GM12878 (cell line): Measurements from ENCODE around the gene BRF1. TPM values are rescaled to one million over a fixed set of nuclear protein-coding genes. Genes with fewer than 3 reads are reported as not detected.
A peak's percentile ranks its signal among the peaks of the same experiment; 100 is the strongest.

Experiments
- ATAC-seq: fragments of 200-7000 bp; cut with Tn5 transposase; 3 replicates; pipeline ENCODE4 v1.9.1; 2020; ENCODE audit warnings: mild to moderate bottlenecking, moderate library complexity
- BruUV-seq: library from RNA; stranded (reverse); fragments of 400-500 nt; replicated peaks from 2 replicates; lab custom pipeline; 2021; lab: Mats Ljungman, UMichigan
- CTCF ChIA-PET: fragments of 300-600 bp; sonication (Branson Sonifier 250); formaldehyde crosslinking; extraction: SDS; loops from one replicate; lab custom pipeline; 2021; ENCODE audit warnings: inconsistent platforms; lab: Yijun Ruan, JAX
- POLR2A ChIA-PET: fragments of 350-600 bp; formaldehyde crosslinking; extraction: SDS; loops from one replicate; lab custom pipeline; 2021; ENCODE audit warnings: inconsistent platforms; lab: Charles Lee
- RAD21 ChIA-PET: fragments of 300-600 bp; sonication (Branson Sonifier 250); formaldehyde crosslinking; loops from one replicate; lab custom pipeline; 2023; ENCODE audit warnings: antibody characterized with exemption; ENCODE audit not compliant: unreplicated experiment; lab: Charles Lee
- SMC1A ChIA-PET: fragments of 300-600 bp; sonication (Branson Sonifier 250); formaldehyde crosslinking; loops from one replicate; lab custom pipeline; 2023; ENCODE audit not compliant: unreplicated experiment, uncharacterized antibody; lab: Charles Lee
- DNase-seq: peaks from one replicate; pipeline ENCODE4 v3.0.0-alpha.2; 2011; ENCODE audit warnings: low read depth, low spot score
- FAIRE-seq: peaks from 3 replicates; lab custom pipeline; 2011; peaks lifted over from hg19 to GRCh38; lab: Jason Lieb, UNC
- H2AFZ ChIP-seq: 2 replicates; pipeline ENCODE4 v1.6.0; 2011; ENCODE audit warnings: low read depth, low read length, control low read depth; ENCODE audit not compliant: control insufficient read depth
- H3K27ac ChIP-seq: 2 replicates; pipeline ENCODE4 v1.5.1; 2011; ENCODE audit warnings: control low read depth; ENCODE audit not compliant: control insufficient read depth, insufficient read depth
- H3K27me3 ChIP-seq, 2 experiments: replicated peaks in 1 of 2; 2 replicates each; pipeline versions ENCODE4 v1.6.0 to v1.6.1; 2011; ENCODE audit warnings: low read length in 1 of 2; ENCODE audit not compliant: control insufficient read depth in 2 of 2, insufficient read depth in 2 of 2
- H3K36me3 ChIP-seq, 2 experiments: 2 replicates each; pipeline ENCODE4 v1.5.1; 2011; ENCODE audit warnings: low read length in 1 of 2; ENCODE audit not compliant: control insufficient read depth in 2 of 2, insufficient read depth in 2 of 2
- H3K4me1 ChIP-seq: 2 replicates; pipeline ENCODE4 v1.6.1; 2011; ENCODE audit warnings: mild to moderate bottlenecking, low read length, moderate library complexity, mixed read lengths; ENCODE audit not compliant: control insufficient read depth, insufficient read depth
- H3K4me2 ChIP-seq: 2 replicates; pipeline ENCODE4 v1.6.0; 2011; ENCODE audit warnings: control low read depth; ENCODE audit not compliant: control insufficient read depth, insufficient read depth
- H3K4me3 ChIP-seq: fragments of 200-600 bp; sonication (generic); 2 replicates; pipeline ENCODE4 v1.5.1; 2016
- H3K79me2 ChIP-seq: 2 replicates; pipeline ENCODE4 v1.6.0; 2011; ENCODE audit warnings: low read length; ENCODE audit not compliant: control insufficient read depth, insufficient read depth
- H3K9ac ChIP-seq: 2 replicates; pipeline ENCODE4 v1.8.0; 2011; ENCODE audit warnings: low read length, control low read depth, mixed read lengths; ENCODE audit not compliant: control insufficient read depth, insufficient read depth
- H3K9me3 ChIP-seq: replicated peaks from 3 replicates; pipeline ENCODE4 v1.5.1; 2011; ENCODE audit warnings: mild to moderate bottlenecking, low read length; ENCODE audit not compliant: control insufficient read depth, insufficient read depth
- H4K20me1 ChIP-seq: 2 replicates; pipeline ENCODE4 v1.6.0; 2011; ENCODE audit not compliant: control insufficient read depth, insufficient read depth
- BMI1 ChIP-seq: fragments of 450-650 bp; IDR thresholded peaks from 2 replicates; pipeline ENCODE4 v1.6.1; 2016; ENCODE audit warnings: mild to moderate bottlenecking, moderate library complexity, borderline replicate concordance
- ETV6 ChIP-seq, 2 experiments: fragments of 450-650 bp in 1 of 2; IDR thresholded peaks in 1 of 2; conservative IDR thresholded peaks in 1 of 2; 2 replicates each; pipeline ENCODE4 v1.6.1; 2014; ENCODE audit warnings: antibody characterized with exemption in 1 of 2, borderline replicate concordance in 1 of 2, low read depth in 1 of 2, mild to moderate bottlenecking in 1 of 2, moderate library complexity in 1 of 2
- NR2C1 ChIP-seq: fragments of 450-650 bp; IDR thresholded peaks from 2 replicates; pipeline ENCODE4 v1.6.1; 2017; ENCODE audit warnings: antibody characterized with exemption, mild to moderate bottlenecking, moderate library complexity
- SREBF1 ChIP-seq: IDR thresholded peaks from 2 replicates; pipeline ENCODE4 v1.6.1; 2012; ENCODE audit warnings: mild to moderate bottlenecking, low read length
- STAT1 ChIP-seq: fragments of 450-650 bp; conservative IDR thresholded peaks from 2 replicates; pipeline ENCODE4 v1.6.1; 2014; ENCODE audit warnings: antibody characterized with exemption, mild to moderate bottlenecking
- SUPT20H ChIP-seq: IDR thresholded peaks from 2 replicates; pipeline ENCODE4 v1.6.1; 2011; ENCODE audit warnings: low read depth, mild to moderate bottlenecking, low read length, moderate library complexity, borderline replicate concordance; ENCODE audit not compliant: control insufficient read depth
- WRNIP1 ChIP-seq: IDR thresholded peaks from 2 replicates; pipeline ENCODE4 v1.6.1; 2011; ENCODE audit warnings: low read depth, low read length, improper control_type of control experiment, borderline replicate concordance
- ZBTB11 ChIP-seq: fragments of 450-650 bp; formaldehyde crosslinking; IDR thresholded peaks from 2 replicates; pipeline ENCODE4 v1.5.0; 2022; ENCODE audit warnings: mild to moderate bottlenecking, missing genetic modification characterization
- ZNF24 ChIP-seq: fragments of 450-650 bp; IDR thresholded peaks from 2 replicates; pipeline ENCODE4 v1.6.1; 2017; ENCODE audit warnings: antibody characterized with exemption, mild to moderate bottlenecking
- ZNF274 ChIP-seq: IDR thresholded peaks from one replicate; pipeline ENCODE4 v1.8.0; 2011; ENCODE audit not compliant: insufficient read length, insufficient read depth
- ZSCAN29 ChIP-seq: fragments of 450-650 bp; IDR thresholded peaks from 2 replicates; pipeline ENCODE4 v1.6.1; 2017; ENCODE audit warnings: mild to moderate bottlenecking, moderate library complexity
- WGBS: methylation state at CpG from one replicate; pipeline ENCODE4 v1.1.6; 2016; ENCODE audit warnings: low lambda C conversion rate; ENCODE audit not compliant: insufficient replicate concordance, insufficient coverage; ENCODE audit errors: missing lambda C conversion rate; 5-methylcytosine and 5-hydroxymethylcytosine counted together
- in situ Hi-C: fragments of 300-500 bp; cut with MboI; formaldehyde crosslinking; loops from 9 replicates; pipeline ENCODE4 v1.14.3; 2018; ENCODE audit warnings: mixed read lengths
- intact Hi-C: fragments of 100-400 bp; cut with micrococcal nuclease; formaldehyde crosslinking; loops from one replicate; pipeline ENCODE4 v1.14.2; 2022; ENCODE audit not compliant: unreplicated experiment
- polyA plus RNA-seq, 11 experiments: library from polyadenylated mRNA; depleted of rRNA in 4 of 11; unstranded in 6 of 11; stranded (reverse) in 5 of 11; fragments of >200 nt; fragmentation: Nextera tagmentation in 4 of 11; fragmentation: Illumina TruSeq in 1 of 11; extraction: Ambion mirVana in 4 of 11; extraction: Trizol in 1 of 11; gene quantifications; 1 replicate in 1 of 11; 2 replicates in 10 of 11; pipeline versions ENCODE4 v1.2.1 to v1.2.3, GENCODE V29; 2011 to 2016; ENCODE audit warnings: inconsistent platforms in 2 of 11, missing spikeins in 2 of 11, low read depth in 1 of 11
- total RNA-seq, 4 experiments: library from RNA; depleted of rRNA in 3 of 4; stranded (reverse); fragments of >200 nt in 3 of 4; fragmentation: Illumina TruSeq in 1 of 4; extraction: Trizol in 1 of 4; gene quantifications; 2 replicates each; pipeline versions ENCODE4 v1.2.1 to v1.2.3, GENCODE V29; 2013 to 2021
- TF ChIP-seq, protein P1 (sequence below): fragments of 150-350 bp; IDR thresholded peaks from 2 replicates; pipeline ENCODE4 v1.6.1; 2016; ENCODE audit warnings: low read depth, low read length
- TF ChIP-seq, protein P2 (sequence below): IDR thresholded peaks from 2 replicates; pipeline ENCODE4 v1.6.1; 2011; ENCODE audit warnings: borderline replicate concordance, low read depth, mild to moderate bottlenecking, moderate library complexity, mixed read lengths, low read length; ENCODE audit not compliant: insufficient read depth; ENCODE audit errors: extremely low read length

The BRF1 gene
- total and polyA plus RNA-seq, 10 of the 15 experiments (the other 5 are each of a cell fraction or from before 2014, with no cell fraction given) = 0.21 to 33.5 (median 10.7) TPM

DNA sequence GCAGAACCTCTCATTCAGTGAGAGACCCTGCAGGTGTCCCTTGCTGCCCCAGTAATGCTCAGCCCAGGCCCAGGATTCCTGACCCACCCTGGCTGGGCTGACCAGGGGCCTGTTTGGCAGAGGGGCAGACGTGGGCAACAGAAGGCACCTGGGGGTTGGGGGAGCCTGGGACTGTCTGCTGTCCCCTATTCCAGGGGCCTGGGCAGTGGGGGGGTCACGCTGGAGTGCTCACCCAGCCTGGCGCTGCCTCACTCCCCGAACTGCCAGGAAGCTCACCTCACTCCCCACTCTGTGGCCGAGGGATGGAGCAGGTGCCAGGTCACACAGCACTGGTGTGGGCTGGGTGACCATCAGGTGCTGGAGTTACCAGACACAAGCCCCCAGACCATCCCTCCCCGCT lies 97.1 kb downstream of the BRF1 start (continued):
- TF ChIP-seq, protein P1, sequence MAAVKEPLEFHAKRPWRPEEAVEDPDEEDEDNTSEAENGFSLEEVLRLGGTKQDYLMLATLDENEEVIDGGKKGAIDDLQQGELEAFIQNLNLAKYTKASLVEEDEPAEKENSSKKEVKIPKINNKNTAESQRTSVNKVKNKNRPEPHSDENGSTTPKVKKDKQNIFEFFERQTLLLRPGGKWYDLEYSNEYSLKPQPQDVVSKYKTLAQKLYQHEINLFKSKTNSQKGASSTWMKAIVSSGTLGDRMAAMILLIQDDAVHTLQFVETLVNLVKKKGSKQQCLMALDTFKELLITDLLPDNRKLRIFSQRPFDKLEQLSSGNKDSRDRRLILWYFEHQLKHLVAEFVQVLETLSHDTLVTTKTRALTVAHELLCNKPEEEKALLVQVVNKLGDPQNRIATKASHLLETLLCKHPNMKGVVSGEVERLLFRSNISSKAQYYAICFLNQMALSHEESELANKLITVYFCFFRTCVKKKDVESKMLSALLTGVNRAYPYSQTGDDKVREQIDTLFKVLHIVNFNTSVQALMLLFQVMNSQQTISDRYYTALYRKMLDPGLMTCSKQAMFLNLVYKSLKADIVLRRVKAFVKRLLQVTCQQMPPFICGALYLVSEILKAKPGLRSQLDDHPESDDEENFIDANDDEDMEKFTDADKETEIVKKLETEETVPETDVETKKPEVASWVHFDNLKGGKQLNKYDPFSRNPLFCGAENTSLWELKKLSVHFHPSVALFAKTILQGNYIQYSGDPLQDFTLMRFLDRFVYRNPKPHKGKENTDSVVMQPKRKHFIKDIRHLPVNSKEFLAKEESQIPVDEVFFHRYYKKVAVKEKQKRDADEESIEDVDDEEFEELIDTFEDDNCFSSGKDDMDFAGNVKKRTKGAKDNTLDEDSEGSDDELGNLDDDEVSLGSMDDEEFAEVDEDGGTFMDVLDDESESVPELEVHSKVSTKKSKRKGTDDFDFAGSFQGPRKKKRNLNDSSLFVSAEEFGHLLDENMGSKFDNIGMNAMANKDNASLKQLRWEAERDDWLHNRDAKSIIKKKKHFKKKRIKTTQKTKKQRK = no peak
- TF ChIP-seq, protein P2, sequence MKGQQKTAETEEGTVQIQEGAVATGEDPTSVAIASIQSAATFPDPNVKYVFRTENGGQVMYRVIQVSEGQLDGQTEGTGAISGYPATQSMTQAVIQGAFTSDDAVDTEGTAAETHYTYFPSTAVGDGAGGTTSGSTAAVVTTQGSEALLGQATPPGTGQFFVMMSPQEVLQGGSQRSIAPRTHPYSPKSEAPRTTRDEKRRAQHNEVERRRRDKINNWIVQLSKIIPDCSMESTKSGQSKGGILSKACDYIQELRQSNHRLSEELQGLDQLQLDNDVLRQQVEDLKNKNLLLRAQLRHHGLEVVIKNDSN = no peak
- no peak for TF ChIP-seq ZNF24

DNA sequence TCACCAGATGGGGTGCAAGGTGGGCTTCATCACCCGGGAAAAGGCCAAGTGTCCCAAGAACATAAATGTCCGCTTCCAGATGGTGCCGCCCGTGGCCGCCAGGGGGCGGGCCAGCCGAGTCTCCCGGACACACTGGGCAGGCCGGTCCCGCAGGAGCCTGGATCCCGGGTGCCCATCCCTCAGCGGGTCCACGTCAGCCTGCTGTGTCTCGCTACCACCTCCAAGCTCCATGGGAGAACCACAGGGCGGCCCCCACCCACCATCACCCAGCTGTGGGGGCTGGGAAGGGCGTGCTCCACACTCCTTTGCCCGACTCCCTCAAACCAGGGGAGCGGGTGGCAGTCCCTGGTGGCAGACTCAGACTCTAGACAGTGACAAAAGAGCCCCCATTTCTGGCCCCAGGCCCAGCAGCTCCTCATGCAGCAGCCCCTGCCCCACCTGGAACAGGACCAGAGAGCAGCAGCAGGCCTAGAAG lies 97.7 kb downstream of the BRF1 start:
- intact Hi-C loops = loop anchor here (1.0 to 5.0 kb wide), 4 partner anchors 80 to 324 kb away; partner anchors contain the start of gene TMEM121
- ATAC-seq (peak; percentile 72), DNase-seq (no peak), FAIRE-seq (no peak)
- POLR2A ChIA-PET = no interaction called here
- H3K79me2 ChIP-seq = no peaks in the 10 kb centered on the region
- CTCF ChIA-PET = interaction anchor here (0.6 to 2.4 kb wide), 3 partner anchors 17 to 149 kb away, joined by 3 to 12 read pairs (median 3); no protein-coding TSS in a partner anchor
- H2AFZ ChIP-seq = no peak overlapping the region
- no peak overlapping the region for H3K9ac ChIP-seq
- H3K4me1 ChIP-seq = peaks cover 7% of the 10 kb centered on the region
- RAD21 ChIA-PET = no interaction called here
- peaks cover 0 to 2% of the 10 kb centered on the region in 2 experiments; a peak in 2 of 4 replicates for H3K27me3 ChIP-seq
- no peak overlapping the region for H3K4me2 ChIP-seq
- no peak overlapping the region for H3K27ac ChIP-seq
- WGBS = 11% methylated on average over 18 of the region's 18 CpGs
- no peaks in the 10 kb centered on the region for H4K20me1 ChIP-seq
- SMC1A ChIA-PET = no interaction called here
- BruUV-seq = no TSS peak
- no peaks in the 10 kb centered on the region for H3K9me3 ChIP-seq
- in situ Hi-C loops = loop anchor here (5.0 kb wide), 1 partner anchor 149 kb away; no protein-coding TSS in a partner anchor
- H3K36me3 ChIP-seq = no peaks in the 10 kb centered on the region
- H3K4me3 ChIP-seq = no peak overlapping the region
- no peak for TF ChIP-seq ZSCAN29
- TF ChIP-seq, protein P2 = no peak
- TF ChIP-seq ZNF24 = no peak
- no peak for TF ChIP-seq ZNF274
- TF ChIP-seq SUPT20H = no peak
- TF ChIP-seq WRNIP1 = no peak
- no peak for TF ChIP-seq SREBF1
- TF ChIP-seq NR2C1 = no peak
- TF ChIP-seq STAT1 = no peak
- no peak for TF ChIP-seq BMI1
- no peak for TF ChIP-seq ZBTB11
- TF ChIP-seq ETV6 (conservative IDR thresholded peaks at IDR 0.05 in 1 of 2, IDR thresholded peaks at IDR 0.05 in 1 of 2; ENCODE audit: borderline replicate concordance in 1 of 2, low read depth in 1 of 2) = no peak
